K562 (cell line): ENCODE results near the gene STK11. TPM values are rescaled to one million over a fixed set of nuclear protein-coding genes. Genes with fewer than 3 reads are reported as not detected.

ENCODE experiments used
- CCNT2 ChIP-seq: IDR thresholded peaks from 2 replicates; pipeline ENCODE4 v1.6.1; 2011; ENCODE audit warnings: borderline replicate concordance, low read depth, mild to moderate bottlenecking, moderate library complexity, mixed read lengths, low read length; ENCODE audit not compliant: insufficient read length; ENCODE audit errors: extremely low read depth
- CREB3 ChIP-seq: fragments of 450-650 bp; conservative IDR thresholded peaks from 2 replicates; pipeline ENCODE4 v1.6.1; 2016; ENCODE audit warnings: missing genetic modification characterization, low read depth, mild to moderate bottlenecking, missing compliant biosample characterization, moderate library complexity
- CREB3L1 ChIP-seq: fragments of 450-650 bp; IDR thresholded peaks from 2 replicates; pipeline ENCODE4 v1.6.1; 2014; ENCODE audit warnings: low read depth, mild to moderate bottlenecking, moderate library complexity, borderline replicate concordance
- DNMT1 ChIP-seq: fragments of 450-650 bp; IDR thresholded peaks from 2 replicates; pipeline ENCODE4 v1.6.1; 2016; ENCODE audit warnings: antibody characterized with exemption, mild to moderate bottlenecking
- FIP1L1 ChIP-seq: fragments of 200-400 bp; formaldehyde crosslinking; IDR thresholded peaks from 2 replicates; pipeline ENCODE4 v1.6.1; 2018; ENCODE audit warnings: mild to moderate bottlenecking, low read depth, low read length; ENCODE audit not compliant: poor library complexity, severe bottlenecking
- HMG20A ChIP-seq: fragments of 450-650 bp; formaldehyde crosslinking; conservative IDR thresholded peaks from 2 replicates; pipeline ENCODE4 v1.4.0; 2020; ENCODE audit warnings: mild to moderate bottlenecking, mixed read lengths
- KDM4B ChIP-seq, 2 experiments: fragments of 450-650 bp in 1 of 2; sonication (generic) in 1 of 2; IDR thresholded peaks; 2 replicates each; pipeline ENCODE4 v1.6.1; 2016 to 2017; ENCODE audit warnings: borderline replicate concordance in 2 of 2, antibody characterized with exemption in 1 of 2, low read depth in 1 of 2, mild to moderate bottlenecking in 1 of 2
- MCM5 ChIP-seq: fragments of 450-650 bp; IDR thresholded peaks from 2 replicates; pipeline ENCODE4 v1.6.1; 2016; ENCODE audit warnings: low read depth
- MTA1 ChIP-seq: fragments of 450-650 bp; IDR thresholded peaks from 2 replicates; pipeline ENCODE4 v1.6.1; 2017; ENCODE audit warnings: borderline replicate concordance
- POLR2AphosphoS5 ChIP-seq: IDR thresholded peaks from 2 replicates; pipeline ENCODE4 v1.6.1; 2011; ENCODE audit warnings: mild to moderate bottlenecking, low read depth, low read length, moderate library complexity; ENCODE audit not compliant: control insufficient read depth, insufficient read depth
- POLR3G ChIP-seq: IDR thresholded peaks from 2 replicates; pipeline ENCODE4 v1.6.1; 2011; ENCODE audit not compliant: insufficient read length, insufficient replicate concordance; ENCODE audit errors: extremely low read depth
- RFX1 ChIP-seq: fragments of 450-650 bp; IDR thresholded peaks from 2 replicates; pipeline ENCODE4 v1.6.1; 2016; ENCODE audit warnings: mild to moderate bottlenecking, moderate library complexity
- SP1 ChIP-seq: sonication (generic); formaldehyde crosslinking; IDR thresholded peaks from 2 replicates; pipeline ENCODE4 v1.8.1; 2022; ENCODE audit warnings: mild to moderate bottlenecking, missing genetic modification reagents
- SREBF1 ChIP-seq: fragments of 150-350 bp; IDR thresholded peaks from 2 replicates; pipeline ENCODE4 v1.6.1; 2014; ENCODE audit warnings: antibody characterized with exemption, low read depth, low read length, borderline replicate concordance
- TAF9B ChIP-seq: fragments of 450-650 bp; IDR thresholded peaks from 2 replicates; pipeline ENCODE4 v1.6.1; 2018; ENCODE audit warnings: mild to moderate bottlenecking; ENCODE audit not compliant: partially characterized antibody
- TFE3 ChIP-seq: fragments of 450-650 bp; formaldehyde crosslinking; IDR thresholded peaks from 2 replicates; pipeline ENCODE4 v1.4.0; 2020; ENCODE audit warnings: mild to moderate bottlenecking, mixed read lengths
- THRB ChIP-seq: fragments of 450-650 bp; formaldehyde crosslinking; conservative IDR thresholded peaks from 2 replicates; pipeline ENCODE4 v1.4.0; 2022; ENCODE audit warnings: mild to moderate bottlenecking, missing genetic modification characterization
- ZNF143 ChIP-seq: sonication (generic); formaldehyde crosslinking; IDR thresholded peaks from 2 replicates; pipeline ENCODE4 v1.9.0; 2022; ENCODE audit warnings: mild to moderate bottlenecking, missing genetic modification reagents
- ZNF655 ChIP-seq: fragments of 250-450 bp; sonication (Bioruptor Pico); IDR thresholded peaks from 2 replicates; pipeline ENCODE4 v1.5.0; 2021
- polyA plus RNA-seq, 8 experiments: library from polyadenylated mRNA; depleted of rRNA in 4 of 8; stranded (reverse) in 5 of 8; unstranded in 3 of 8; fragments of >200 nt; fragmentation: Nextera tagmentation in 2 of 8; fragmentation: Illumina TruSeq in 1 of 8; extraction: Ambion mirVana in 2 of 8; extraction: Trizol in 1 of 8; gene quantifications; 2 replicates each; pipeline versions ENCODE4 v1.2.1 to v1.2.3, GENCODE V29; 2011 to 2014; ENCODE audit warnings: inconsistent platforms in 1 of 8, missing spikeins in 1 of 8
- total RNA-seq, 7 experiments: library from RNA; depleted of rRNA in 6 of 7; stranded (reverse); fragments of >200 nt in 6 of 7; fragmentation: Illumina TruSeq in 2 of 7; extraction: Trizol in 2 of 7; gene quantifications; 2 replicates each; pipeline versions ENCODE4 v1.2.1 to v1.2.3, GENCODE V29; 2011 to 2021; ENCODE audit warnings: low replicate concordance in 1 of 7

Gene STK11
- total and polyA plus RNA-seq, 9 of the 15 experiments (the other 6 are each of a cell fraction or from before 2014, with no cell fraction given) = 0.15 to 96.5 (median 31.7) TPM

- peak; percentile 10; the same call in 1 of the 2 replicates for TF ChIP-seq TFE3
- TF ChIP-seq KDM4B (IDR thresholded peaks at IDR 0.05; ENCODE audit: borderline replicate concordance in 2 of 2, low read depth in 1 of 2) = no peak
- no peak for TF ChIP-seq SREBF1
- TF ChIP-seq RFX1 = no peak
- TF ChIP-seq CREB3L1 = no peak
- TF ChIP-seq POLR3G = no peak
- no peak for TF ChIP-seq THRB (CRISPR knock-in tag)
- no peak for TF ChIP-seq POLR2AphosphoS5
- TF ChIP-seq CREB3 (tag) = no peak
- TF ChIP-seq ZNF655 (CRISPR knock-in tag) = no peak
- no peak for TF ChIP-seq DNMT1
- TF ChIP-seq TAF9B = no peak
- no peak for TF ChIP-seq FIP1L1
- no peak for TF ChIP-seq MTA1
- no peak for TF ChIP-seq SP1 (CRISPR knock-in tag)
- no peak for TF ChIP-seq ZNF143 (CRISPR knock-in tag)
- TF ChIP-seq MCM5 = no peak
- peak; percentile 92 for TF ChIP-seq CCNT2
- no peak for TF ChIP-seq HMG20A
Measured at GRCh38 chr19:1237754-1238368, 32.3 kb downstream of the STK11 start, which contains the start of gene CBARP (continued).
